ENCODE data around the gene FARP1.

Gene FARP1

GRCh38 chr13:98444381-98444780 is 301.5 kb downstream of the FARP1 start:
- no peak for DNase-seq (ENCODE audit: low spot score in 2 of 2)
- Histone ChIP-seq H3K27me3 (ENCODE audit: low read depth) (no peaks in the 10 kb centered on the region), H3K4me3 (no peak overlapping the region), H3K36me3 (replicated peaks) (peaks cover 18% of the 10 kb centered on the region), H3K9me3 (no peaks in the 10 kb centered on the region), H3K4me1 (no peaks in the 10 kb centered on the region; the same call in 1 of the 2 replicates)
- in situ Hi-C loops (cut with MboI; ENCODE audit: low sequenced_read_pairs), result loop anchor here (25.0 kb wide), 1 partner anchor 393 kb away; no protein-coding TSS in a partner anchor

DNA sequence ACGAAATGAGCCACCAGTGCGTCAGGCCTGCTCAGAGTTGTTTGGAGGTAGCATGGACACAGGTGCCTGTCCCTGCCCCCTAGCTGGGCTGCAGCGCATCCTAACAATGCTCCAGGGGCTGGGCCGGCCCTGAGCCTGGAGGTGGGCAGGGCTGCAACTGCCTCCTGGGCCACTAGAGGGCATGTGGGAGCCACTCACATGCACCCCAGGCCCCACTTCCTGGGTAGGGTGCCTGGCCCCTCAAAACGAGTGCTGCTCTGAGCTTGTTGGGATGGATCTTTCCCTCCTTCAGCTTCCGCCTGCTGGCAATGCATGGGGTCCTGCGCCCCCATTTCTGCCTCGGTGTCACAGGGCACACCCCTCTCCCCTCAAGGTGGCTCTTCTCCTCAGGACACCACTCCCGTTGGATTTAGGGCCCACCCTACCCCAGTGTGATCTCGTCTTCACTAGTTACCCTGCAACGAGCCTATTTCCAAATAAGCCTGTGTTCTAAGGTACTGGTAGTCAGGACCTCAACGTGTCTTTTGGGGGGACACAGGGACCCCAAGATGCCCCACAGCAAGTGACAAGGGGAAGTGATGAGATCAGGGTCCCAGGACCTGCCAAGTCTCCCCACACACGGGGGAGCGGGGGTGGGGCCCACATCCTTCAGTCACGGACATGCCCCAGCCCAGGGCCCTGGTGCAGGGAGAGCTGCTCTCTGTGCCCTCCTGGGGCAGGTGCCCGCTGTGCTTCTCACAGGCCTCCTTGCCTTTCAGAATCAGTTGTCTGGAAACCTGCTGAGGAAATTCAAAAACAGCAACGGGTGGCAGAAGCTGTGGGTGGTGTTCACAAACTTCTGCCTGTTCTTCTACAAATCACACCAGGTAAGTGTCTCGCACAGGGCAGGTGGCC is 302.7 kb downstream of the FARP1 start:
- DNase-seq (ENCODE audit: low spot score in 2 of 2), result peak; percentile 36 to 82
- H3K27me3 ChIP-seq (ENCODE audit: low read depth), result no peaks in the 10 kb centered on the region
- in situ Hi-C loops (cut with MboI; ENCODE audit: low sequenced_read_pairs), result loop anchor here (5.0 to 25.0 kb wide), 2 partner anchors 207 to 392 kb away; no protein-coding TSS in a partner anchor

DNA sequence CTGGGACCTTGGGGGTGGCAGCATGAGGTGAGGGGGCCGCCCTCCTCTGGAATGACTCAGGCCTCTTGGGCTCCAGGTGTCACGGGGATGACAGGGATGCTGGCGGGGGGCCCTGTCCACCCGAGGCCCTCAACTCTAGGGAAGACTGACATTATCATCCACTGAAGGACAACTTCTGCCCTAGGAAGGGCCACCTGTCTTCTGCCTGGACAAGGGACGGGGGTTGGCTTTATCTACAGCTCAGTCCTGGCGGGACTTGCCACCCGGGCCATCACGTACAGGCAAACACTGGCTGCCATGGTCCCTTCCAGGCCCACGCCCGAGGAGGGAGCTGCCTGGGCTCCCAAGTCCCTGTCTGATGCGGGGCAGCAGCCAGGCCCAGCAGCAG is 303.3 kb downstream of the FARP1 start:
- Histone ChIP-seq H3K4me1 (no peaks in the 10 kb centered on the region; the same call in 1 of the 2 replicates), H3K4me3 (no peak overlapping the region), H3K27me3 (ENCODE audit: low read depth) (no peaks in the 10 kb centered on the region), H3K9me3 (no peaks in the 10 kb centered on the region), H3K36me3 (replicated peaks) (peaks cover 20% of the 10 kb centered on the region)
- no peak for DNase-seq (ENCODE audit: low spot score in 2 of 2)
- in situ Hi-C loops (cut with MboI; ENCODE audit: low sequenced_read_pairs), result loop anchor here (5.0 to 25.0 kb wide), 2 partner anchors 206 to 391 kb away; no protein-coding TSS in a partner anchor

More for the DNA sequence above, 302.7 kb downstream of the FARP1 start:
- Histone ChIP-seq H3K4me1 (no peaks in the 10 kb centered on the region; the same call in 1 of the 2 replicates), H3K36me3 (replicated peaks) (peaks cover 20% of the 10 kb centered on the region), H3K9me3 (no peaks in the 10 kb centered on the region), H3K4me3 (no peak overlapping the region)

GRCh38 chr13:98447130-98447529 is 304.2 kb downstream of the FARP1 start:
- Histone ChIP-seq H3K9me3 (no peaks in the 10 kb centered on the region), H3K4me3 (no peak overlapping the region), H3K4me1 (no peaks in the 10 kb centered on the region; the same call in 1 of the 2 replicates), H3K27me3 (ENCODE audit: low read depth) (no peaks in the 10 kb centered on the region), H3K36me3 (replicated peaks) (peaks cover 27% of the 10 kb centered on the region)
- no peak for DNase-seq (ENCODE audit: low spot score in 2 of 2)
- in situ Hi-C loops (cut with MboI; ENCODE audit: low sequenced_read_pairs), result loop anchor here (5.0 to 25.0 kb wide), 2 partner anchors 205 to 390 kb away; no protein-coding TSS in a partner anchor

- DNase-seq (ENCODE audit: low spot score in 2 of 2), result peak; percentile 30 to 75
- no peaks in the 10 kb centered on the region for H3K27me3 ChIP-seq (ENCODE audit: low read depth)
- in situ Hi-C loops (cut with MboI; ENCODE audit: low sequenced_read_pairs), result loop anchor here (5.0 to 25.0 kb wide), 2 partner anchors 204 to 389 kb away; no protein-coding TSS in a partner anchor
- no peaks in the 10 kb centered on the region; the same call in 1 of the 2 replicates for H3K4me1 ChIP-seq
- H3K36me3 ChIP-seq (replicated peaks), result peaks cover 34% of the 10 kb centered on the region
- H3K4me3 ChIP-seq, result no peak overlapping the region
- no peaks in the 10 kb centered on the region for H3K9me3 ChIP-seq
These were observed 305.2 kb downstream of the FARP1 start for GRCh38 chr13:98447881-98448641.

DNA sequence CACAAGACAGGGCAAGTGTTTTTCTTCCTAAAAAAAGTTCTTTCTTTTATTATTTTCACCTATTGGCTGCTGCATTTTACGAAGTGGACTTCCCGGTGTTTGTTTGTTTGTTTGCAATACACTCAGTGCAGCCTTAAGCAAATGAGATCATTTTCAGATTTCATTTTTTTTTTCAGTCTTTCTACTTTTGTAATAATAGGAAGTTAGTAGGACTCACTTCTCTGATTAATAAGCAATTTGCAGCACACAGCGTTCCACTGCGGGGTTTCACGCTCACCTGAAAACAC is 305.7 kb downstream of the FARP1 start:
- H3K9me3 ChIP-seq, result no peaks in the 10 kb centered on the region
- H3K4me1 ChIP-seq, result no peaks in the 10 kb centered on the region; the same call in 1 of the 2 replicates
- in situ Hi-C loops (cut with MboI; ENCODE audit: low sequenced_read_pairs), result loop anchor here (5.0 to 25.0 kb wide), 2 partner anchors 204 to 389 kb away; no protein-coding TSS in a partner anchor
- H3K36me3 ChIP-seq (replicated peaks), result peaks cover 36% of the 10 kb centered on the region
- no peak for DNase-seq (ENCODE audit: low spot score in 2 of 2)
- H3K4me3 ChIP-seq, result no peak overlapping the region
- H3K27me3 ChIP-seq (ENCODE audit: low read depth), result no peaks in the 10 kb centered on the region

GRCh38 chr13:98449273-98449672 is 306.4 kb downstream of the FARP1 start:
- H3K27me3 ChIP-seq (ENCODE audit: low read depth), result no peaks in the 10 kb centered on the region
- no peak overlapping the region for H3K4me3 ChIP-seq
- in situ Hi-C loops (cut with MboI; ENCODE audit: low sequenced_read_pairs), result loop anchor here (5.0 to 25.0 kb wide), 2 partner anchors 203 to 388 kb away; no protein-coding TSS in a partner anchor
- no peak for DNase-seq (ENCODE audit: low spot score in 2 of 2)
- no peaks in the 10 kb centered on the region; the same call in 1 of the 2 replicates for H3K4me1 ChIP-seq
- H3K36me3 ChIP-seq (replicated peaks), result peaks cover 36% of the 10 kb centered on the region
- H3K9me3 ChIP-seq, result no peaks in the 10 kb centered on the region

DNA sequence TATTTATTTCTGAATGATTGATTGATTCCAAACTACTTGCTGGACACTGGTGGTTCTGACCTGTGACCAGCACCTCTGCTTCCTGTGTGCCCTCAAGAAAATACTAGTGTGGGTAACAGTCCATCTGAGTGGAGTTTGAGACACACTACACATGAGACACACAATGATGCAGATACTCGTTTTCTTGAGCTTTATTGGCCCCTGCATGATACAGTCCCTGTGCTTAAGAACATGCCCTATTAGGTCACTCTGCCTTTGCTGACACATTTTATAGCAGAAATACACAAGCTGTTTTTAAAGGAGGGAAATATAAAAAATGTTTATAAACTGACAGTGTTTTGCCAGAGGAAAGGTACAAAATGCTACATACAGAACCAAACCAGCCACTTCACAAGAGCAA is 307.1 kb downstream of the FARP1 start:
- Histone ChIP-seq H3K4me3 (no peak overlapping the region), H3K27me3 (ENCODE audit: low read depth) (no peaks in the 10 kb centered on the region), H3K36me3 (replicated peaks) (peaks cover 36% of the 10 kb centered on the region), H3K4me1 (no peaks in the 10 kb centered on the region; the same call in 1 of the 2 replicates), H3K9me3 (no peaks in the 10 kb centered on the region)
- in situ Hi-C loops (cut with MboI; ENCODE audit: low sequenced_read_pairs), result no loop called here
- DNase-seq (ENCODE audit: low spot score in 2 of 2), result no peak

DNA sequence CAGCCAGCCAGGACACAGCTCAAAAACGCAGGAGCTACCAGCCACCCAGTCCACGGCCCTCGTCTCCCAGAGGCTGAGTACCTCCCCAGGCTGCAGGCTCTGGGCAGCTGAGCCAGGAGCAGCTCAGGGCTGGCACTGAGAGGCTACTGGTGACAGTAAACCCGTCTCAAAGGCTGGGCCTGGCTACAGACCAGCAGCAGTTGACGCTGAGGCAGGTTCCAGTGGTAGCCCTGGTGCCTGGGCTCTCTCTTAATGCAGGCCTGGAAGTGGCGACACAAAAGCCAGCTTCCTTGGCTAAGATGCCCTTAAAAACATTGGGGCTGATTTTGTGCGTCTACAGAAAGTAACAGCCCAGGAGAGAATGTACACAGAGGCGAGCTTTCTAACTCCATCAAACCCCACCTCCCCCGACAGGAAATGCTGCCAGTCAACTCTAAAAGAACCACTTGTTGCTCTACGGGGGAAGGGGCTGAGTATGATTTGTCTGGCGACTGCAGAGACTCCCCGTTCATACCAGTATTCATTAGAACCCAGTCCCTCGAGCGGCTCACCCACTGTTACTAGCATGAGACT is 307.7 kb downstream of the FARP1 start:
- no peak overlapping the region for H3K4me3 ChIP-seq
- no peaks in the 10 kb centered on the region for H3K27me3 ChIP-seq (ENCODE audit: low read depth)
- in situ Hi-C loops (cut with MboI; ENCODE audit: low sequenced_read_pairs), result no loop called here
- H3K9me3 ChIP-seq, result no peaks in the 10 kb centered on the region
- H3K4me1 ChIP-seq, result no peaks in the 10 kb centered on the region
- DNase-seq (ENCODE audit: low spot score in 2 of 2), result no peak
- H3K36me3 ChIP-seq (replicated peaks), result peaks cover 39% of the 10 kb centered on the region

DNA sequence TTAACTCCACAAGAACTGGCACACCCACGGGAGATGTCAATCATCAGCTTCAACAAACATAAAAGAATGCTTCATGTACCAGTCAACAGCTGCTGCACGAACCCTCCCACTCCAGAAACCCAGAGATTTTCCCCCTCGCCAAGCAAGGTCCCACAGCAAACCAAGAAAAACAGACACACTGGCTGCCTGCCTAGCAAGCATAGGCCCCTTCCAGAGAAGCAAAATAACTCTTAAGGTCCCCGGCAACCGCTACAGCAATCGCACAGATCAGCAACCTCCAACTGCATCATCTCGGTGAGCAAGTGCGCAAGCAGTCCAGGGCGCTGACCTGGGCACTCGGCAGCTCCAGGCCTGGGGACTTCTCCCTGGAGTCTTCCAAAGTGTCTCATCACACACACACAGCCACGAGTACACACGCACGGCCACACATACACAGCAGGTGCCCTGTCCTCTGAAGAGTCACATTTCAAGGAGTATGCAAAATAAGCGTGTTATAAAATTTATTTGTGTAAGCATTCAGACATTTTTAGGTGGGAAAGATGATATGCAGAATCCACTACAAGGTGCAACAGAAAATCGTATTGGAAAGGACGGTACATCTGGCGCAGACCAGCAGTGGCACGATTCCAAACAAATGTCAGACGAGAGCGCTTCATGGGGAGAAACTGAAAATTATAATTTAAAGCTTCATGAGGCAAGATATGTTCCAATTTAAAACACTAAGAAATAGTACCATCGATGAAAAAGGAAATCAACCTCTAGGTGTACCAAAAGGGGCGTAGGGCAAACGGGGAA is 309.0 kb downstream of the FARP1 start:
- DNase-seq (ENCODE audit: low spot score in 2 of 2), result no peak
- Histone ChIP-seq H3K4me1 (no peaks in the 10 kb centered on the region), H3K36me3 (replicated peaks) (peaks cover 44% of the 10 kb centered on the region), H3K4me3 (no peak overlapping the region), H3K9me3 (no peaks in the 10 kb centered on the region), H3K27me3 (ENCODE audit: low read depth) (no peaks in the 10 kb centered on the region)
- in situ Hi-C loops (cut with MboI; ENCODE audit: low sequenced_read_pairs), result no loop called here

DNA sequence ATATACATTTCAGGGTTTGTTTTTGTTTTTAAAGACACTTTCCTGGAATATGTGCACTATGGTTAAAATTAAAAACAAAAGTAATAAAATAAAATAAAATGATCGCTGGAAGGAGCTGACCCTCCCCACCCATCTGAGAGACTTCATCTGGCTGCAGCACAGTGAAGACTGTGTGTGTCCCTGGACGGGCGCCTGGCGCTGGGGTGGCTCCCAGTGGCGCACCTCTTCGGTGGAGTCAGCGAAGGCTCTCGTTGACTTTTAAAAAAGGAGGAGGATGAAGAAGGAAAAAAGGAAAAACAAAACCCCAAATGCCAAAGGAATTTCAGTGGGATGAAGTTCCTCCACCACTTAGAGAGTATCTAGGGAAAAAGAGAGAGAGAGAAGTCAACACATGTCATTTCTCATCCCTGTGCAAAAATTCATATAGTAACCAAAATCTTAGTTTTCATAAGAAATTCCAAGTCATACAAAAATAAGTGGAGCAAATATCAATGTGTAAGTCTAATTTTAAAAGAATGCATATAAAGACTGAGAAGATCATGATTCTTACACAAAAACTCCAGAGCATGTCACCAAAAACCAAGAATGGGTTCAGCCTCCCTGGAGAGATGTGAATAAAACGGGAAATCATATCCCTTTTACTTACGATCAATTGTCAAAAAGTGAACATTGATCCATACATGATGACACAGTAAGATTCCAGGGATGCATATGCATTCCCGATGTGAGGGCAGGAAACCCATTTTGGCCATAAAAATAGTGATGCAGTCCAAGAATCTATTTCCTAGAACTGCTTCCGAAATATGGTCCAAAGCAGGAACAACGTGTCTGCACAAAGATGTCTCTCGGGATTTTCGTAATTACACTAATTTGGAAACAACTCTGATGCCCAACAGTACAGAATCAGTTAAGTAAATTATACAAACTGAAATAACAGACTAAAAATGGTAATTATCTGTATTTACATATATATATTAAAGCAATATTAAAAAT is 310.3 kb downstream of the FARP1 start:
- H3K4me3 ChIP-seq, result no peak overlapping the region
- no peaks in the 10 kb centered on the region for H3K4me1 ChIP-seq
- no peaks in the 10 kb centered on the region for H3K27me3 ChIP-seq (ENCODE audit: low read depth)
- in situ Hi-C loops (cut with MboI; ENCODE audit: low sequenced_read_pairs), result no loop called here
- DNase-seq (ENCODE audit: low spot score in 2 of 2), result no peak
- H3K36me3 ChIP-seq (replicated peaks), result peaks cover 50% of the 10 kb centered on the region
- H3K9me3 ChIP-seq, result no peaks in the 10 kb centered on the region

DNA sequence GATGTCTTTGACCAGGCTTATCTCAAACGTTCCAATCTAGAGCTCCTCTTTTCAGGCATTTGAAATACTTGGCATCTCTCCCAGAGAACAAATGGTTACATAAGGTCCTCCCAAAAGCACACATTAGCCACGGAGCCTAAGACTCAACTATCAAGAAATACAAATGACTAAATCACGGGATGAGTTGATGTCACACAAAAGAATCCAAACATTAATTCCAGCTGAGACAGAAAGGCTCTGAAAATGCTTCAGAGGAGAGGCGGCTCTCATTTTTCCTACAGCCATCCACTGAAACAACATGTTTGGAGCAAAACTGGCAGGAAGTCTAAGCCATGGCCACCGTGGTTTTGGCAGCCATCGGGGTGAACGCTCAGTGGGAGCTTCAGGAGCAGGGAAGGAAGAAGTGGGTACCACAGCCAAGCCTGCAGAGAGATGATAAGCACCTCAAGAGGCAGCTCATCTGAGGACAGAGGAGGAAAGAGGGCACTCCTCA is 311.5 kb downstream of the FARP1 start:
- Histone ChIP-seq H3K36me3 (replicated peaks) (peaks cover 51% of the 10 kb centered on the region), H3K27me3 (ENCODE audit: low read depth) (no peaks in the 10 kb centered on the region), H3K9me3 (no peaks in the 10 kb centered on the region), H3K4me1 (no peaks in the 10 kb centered on the region), H3K4me3 (no peak overlapping the region)
- in situ Hi-C loops (cut with MboI; ENCODE audit: low sequenced_read_pairs), result no loop called here
- no peak for DNase-seq (ENCODE audit: low spot score in 2 of 2)

All from HAP-1 (cell line).